GM18909 (cell line): ENCODE data around the gene KAZN.

Source experiments
- ATAC-seq: cut with Tn5 transposase; IDR thresholded peaks from one replicate; pipeline ENCODE4 v1.9.1; 2021; ENCODE audit warnings: mild to moderate bottlenecking; ENCODE audit not compliant: unreplicated experiment, poor library complexity

KAZN gene

DNA sequence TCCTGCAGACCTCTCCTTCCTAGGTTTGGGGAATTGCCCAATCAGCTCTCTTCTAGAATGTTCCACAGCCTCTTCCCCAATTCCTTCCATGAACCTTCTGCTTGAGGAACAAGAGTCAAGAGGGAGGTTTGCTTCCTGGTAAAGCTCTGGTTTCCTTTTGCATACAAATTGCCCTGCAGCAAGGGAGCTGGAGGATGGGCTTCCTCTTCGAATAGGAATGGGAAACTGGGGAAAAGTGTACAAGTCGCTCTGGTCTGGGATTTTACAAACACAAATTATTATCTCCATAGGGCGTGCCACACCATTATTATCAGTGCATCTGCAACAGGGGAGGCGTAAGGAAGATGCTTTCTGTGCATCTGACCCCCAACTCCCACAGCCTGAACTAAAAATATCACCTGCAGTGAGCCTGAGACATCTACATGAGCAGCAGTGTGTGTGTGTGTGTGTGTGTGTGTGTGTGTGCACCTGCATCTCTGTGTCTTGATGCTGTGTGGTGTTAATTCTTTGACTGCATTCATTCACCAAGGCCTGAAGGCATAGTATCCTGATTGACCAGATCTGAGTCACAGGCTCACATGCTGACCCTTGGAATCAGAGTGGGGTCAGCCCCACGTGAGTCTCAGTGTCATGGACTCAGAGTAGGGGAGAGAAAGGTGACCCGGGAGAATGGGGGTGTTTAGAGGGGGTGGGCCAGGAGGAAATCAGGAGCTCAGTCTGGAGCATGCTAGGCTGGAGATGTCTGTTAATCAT lies 272.9 kb downstream of the KAZN start:
- ATAC-seq, result no peak

DNA sequence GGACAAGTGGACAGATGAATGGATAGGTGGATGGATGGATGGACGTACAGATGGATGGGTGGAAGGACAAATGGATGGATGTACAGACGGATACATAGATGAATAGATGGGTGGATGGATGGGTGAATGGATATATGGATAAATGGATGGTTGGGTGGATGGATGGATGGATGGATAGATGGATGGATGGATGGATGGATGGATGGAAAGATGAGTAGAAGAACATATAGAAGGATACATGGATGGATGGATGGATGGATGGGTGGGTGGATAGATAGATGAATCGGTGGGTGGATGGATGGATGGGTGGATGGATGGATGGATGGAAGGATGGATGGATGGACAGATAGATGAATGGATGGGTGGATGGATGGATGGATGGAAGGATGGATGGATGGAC lies 274.3 kb downstream of the KAZN start:
- no peak for ATAC-seq

DNA sequence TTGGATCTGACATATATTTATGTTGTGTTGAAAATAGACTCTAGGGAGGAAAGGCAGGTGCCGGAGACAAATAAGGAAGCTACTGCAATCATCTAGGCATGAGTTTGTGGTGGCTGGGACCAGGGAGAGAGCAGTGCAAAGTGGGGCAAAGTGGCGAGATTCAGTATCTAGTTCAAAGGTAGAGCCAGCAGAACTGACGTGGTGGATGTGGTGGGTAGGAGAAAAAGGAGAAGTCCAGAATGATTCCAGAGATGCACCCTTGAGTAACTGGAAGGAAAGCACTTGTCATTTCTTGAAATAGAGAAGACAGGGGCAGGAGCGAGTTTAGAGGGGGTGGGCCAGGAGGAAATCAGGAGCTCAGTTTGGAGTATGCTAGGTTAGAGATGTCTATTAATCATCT lies 275.2 kb downstream of the KAZN start:
- no peak for ATAC-seq

DNA sequence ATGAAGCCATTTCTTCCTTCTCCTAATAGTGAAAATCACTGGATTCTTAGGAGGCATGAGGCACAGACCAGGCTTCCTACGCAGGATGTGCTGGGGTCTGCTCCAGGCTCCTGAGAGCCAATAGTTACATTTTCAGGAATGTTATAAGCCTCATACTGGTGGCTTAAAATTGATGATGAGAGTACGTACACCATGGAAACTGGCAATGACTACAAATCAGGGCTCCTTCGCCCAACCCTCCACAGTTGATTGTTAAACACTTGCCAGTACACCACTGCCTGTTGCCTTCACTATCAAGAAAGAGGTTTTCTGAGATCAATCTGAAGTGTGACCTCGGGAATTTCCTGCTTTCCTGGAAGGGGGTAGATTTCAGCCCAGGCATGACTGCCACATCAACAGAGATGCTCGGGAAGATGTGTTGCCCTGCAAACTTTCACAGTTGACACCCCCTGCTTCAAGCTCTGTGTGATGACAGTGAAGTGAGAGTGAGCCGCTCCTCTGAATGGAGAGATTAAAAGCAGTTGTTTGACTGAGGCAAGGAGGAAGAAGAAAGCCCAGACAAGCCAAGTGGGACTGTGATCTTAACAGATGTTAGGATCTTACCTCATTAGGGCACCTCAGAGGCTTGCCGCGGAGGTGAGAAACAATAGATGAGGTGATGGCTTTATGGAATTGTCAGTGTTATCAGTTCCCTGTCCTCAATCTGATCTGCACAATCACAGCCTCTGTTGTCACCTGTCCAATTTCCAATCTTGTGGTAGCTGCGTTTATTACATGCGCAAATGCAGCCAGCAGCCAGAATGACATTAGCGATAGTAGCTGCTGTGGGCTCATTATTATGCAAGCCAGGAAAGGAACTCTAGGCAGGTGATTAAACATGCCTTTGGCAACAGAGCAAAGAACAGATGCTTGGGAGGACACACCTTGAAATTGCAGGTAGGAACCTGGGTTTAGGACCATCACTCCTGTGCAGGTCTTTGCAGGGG lies 277.3 kb downstream of the KAZN start:
- ATAC-seq, result no peak

DNA sequence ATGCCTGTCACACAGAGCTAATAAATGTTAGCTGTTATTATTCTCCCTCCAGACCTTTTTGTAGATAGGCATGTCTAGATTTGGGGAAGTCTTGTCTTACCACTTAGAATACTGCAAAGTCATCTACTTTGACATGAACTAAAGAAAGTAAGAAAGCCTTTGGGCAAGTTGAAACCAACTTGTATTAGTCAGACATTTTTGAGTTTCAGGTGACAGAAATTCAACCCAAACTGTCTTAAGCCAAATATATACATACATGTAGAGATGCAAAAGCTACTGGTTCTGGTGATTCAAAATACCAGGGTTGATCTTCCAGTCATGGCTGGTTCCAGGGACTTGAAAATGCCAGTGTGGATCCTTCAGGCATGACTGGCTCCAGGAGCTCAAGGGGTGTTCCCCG lies 278.3 kb downstream of the KAZN start:
- ATAC-seq, result no peak

DNA sequence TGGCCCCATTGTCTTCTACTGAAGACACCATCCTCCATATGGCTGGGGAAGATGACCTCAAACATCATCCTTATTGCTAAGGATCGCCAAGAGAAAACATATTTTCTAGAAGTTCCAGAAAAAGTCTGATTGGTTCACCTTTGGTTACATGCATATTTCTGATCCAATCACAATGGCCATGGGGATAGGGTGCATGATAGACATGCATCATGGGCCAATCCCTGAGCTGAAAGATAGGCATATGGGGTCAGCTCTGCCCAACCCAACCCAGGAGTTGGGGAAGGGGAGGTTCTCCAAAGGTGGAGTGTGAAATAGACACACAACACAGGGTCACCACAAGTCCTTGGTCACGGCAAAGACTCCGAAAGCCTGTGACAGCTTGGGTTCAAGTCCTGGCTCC lies 278.7 kb downstream of the KAZN start:
- ATAC-seq, result no peak

DNA sequence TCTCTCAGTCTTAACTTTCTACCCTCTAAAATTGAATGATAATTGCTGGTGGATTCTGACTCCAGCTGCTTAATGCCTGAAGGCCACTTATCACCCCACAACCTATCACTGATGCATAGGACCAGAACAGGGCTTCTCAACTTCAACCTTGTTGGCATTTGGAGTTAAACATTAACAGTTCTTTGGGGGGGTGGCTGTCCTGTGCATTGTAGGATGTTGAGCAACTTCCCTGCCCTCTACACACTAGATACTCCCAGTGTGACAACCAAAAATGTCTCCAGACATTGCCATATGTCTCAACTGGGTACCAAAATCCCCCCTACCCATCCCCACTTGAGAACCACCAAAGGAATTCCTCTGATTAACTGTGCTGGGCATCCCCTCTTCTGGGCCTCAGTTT lies 279.6 kb downstream of the KAZN start:
- no peak for ATAC-seq

DNA sequence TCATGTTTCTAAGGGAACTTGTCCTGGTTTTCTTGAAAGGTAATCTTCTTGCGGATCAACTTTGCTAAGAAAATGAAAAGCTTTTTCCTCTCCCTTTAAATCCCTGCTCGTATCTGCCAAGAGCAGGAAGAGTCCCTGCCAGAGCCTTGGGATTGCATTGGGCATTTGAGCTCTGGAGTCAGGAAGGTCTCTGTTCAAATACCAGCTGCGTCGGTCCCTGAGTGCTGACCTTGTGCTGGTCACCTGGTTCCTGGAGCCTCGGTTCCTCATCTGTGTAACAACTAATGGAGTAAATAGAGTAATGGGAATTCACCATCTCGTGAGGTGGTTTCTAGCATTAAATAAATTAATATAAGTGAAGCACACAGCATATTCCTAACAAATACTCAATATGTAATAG lies 280.5 kb downstream of the KAZN start:
- ATAC-seq, result no peak

DNA sequence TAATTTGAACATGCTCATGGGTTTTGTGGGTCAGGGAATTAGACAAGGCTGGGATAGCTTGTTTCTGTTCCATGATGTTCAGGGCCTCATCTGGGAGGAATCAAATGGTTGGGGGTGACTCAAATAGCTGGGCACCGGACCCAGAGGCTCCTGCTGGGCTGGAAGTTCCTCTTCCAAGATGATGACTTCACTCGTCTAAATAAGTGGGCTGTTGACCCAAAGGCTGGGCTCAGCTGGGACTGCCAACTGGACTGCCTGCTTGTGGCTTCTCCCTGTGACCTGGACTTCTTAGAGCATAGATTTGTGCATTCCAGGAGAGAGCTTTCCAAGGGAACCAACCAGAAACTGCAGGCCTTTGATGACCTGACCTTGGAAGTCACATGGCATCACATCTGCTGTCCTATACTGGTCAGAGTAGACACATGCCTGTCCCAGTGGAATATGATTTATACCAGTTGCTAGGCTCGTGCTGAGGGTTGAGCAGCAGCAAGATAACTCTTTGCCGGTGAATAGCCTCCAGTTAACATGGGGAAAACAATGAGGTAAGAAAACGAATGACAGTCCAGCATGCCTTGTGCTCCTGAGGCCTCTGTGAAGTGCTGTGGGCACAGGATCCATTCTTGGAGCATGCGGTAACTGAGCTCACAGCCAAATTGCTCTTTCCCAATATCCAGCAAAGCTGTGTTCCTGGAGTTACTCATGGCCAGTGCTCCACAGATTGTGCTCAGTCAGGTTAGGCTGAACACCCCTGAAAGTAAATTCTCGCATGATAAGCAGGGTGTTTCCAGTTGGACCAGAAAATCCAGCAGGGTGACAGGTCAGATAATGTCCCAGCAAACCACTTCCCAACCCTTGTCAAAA lies 282.2 kb downstream of the KAZN start:
- ATAC-seq, result no peak

DNA sequence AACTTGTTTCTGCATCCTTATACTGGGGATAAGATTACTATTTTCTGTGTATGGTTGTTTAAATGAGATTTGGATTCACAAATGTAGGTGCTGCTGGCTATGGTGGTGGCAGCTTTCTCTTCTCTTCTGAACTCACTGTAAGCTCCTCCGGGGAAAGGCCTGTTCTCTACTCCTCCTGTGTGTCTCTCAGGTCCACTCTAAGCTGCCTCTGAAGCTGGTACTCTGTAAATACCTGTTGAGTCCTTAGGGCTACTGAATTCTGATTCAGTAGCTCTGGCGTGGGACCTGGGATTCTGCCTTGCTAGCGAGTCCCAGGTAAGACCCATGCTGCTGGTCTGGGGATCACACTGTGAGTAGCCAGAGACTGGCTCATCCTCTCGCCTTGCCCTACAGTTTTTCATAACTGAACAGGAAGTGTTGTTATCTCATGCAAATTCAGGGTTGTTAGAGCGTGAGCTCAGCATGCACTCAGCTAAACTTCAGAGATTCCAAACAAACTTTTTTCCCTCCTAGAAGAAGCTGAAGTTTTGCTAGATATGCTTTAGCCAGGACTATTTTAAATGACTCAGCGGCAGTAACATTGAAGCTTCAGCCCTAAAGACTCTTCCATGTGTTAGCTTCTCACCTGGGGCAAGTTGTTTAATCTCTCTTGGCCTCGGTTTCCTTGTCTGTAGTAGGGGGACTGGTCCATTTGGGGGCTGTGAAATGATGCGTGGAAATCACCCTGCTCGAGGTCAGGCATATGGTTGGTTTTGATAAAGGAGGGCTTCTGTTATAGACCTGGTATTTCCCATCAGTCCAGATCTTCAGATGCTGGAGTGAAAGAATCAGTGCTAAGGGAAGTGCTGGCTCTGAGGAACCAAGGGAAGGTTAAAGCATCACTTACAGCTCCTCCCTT lies 283.5 kb downstream of the KAZN start:
- ATAC-seq, result peak; percentile 50

DNA sequence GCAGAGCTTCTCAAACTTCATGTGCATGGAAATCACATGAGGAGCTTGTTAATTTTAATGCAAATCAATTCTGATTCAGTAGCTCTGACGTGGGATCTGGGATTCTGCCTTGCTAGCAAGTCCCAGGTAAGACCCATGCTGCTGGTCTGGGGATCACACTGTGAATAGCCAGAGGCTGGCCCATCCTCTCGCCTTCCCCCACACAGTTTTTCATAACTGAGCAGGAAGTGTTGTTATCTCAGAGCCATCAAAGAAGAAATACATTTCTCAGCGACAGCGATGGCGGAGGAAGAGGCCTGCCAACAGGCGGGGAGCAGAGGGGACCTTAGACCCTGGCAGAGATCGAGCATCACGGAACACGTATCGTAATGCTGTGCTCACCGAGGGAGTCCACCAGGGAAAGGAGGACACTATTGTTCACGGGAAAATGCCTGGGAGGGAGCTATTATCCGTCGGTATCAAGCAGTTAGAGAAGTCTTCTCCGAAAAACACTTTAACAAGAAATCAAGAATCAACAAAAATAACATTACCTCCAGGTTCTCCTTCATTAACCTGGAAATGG lies 286.2 kb downstream of the KAZN start:
- no peak for ATAC-seq

DNA sequence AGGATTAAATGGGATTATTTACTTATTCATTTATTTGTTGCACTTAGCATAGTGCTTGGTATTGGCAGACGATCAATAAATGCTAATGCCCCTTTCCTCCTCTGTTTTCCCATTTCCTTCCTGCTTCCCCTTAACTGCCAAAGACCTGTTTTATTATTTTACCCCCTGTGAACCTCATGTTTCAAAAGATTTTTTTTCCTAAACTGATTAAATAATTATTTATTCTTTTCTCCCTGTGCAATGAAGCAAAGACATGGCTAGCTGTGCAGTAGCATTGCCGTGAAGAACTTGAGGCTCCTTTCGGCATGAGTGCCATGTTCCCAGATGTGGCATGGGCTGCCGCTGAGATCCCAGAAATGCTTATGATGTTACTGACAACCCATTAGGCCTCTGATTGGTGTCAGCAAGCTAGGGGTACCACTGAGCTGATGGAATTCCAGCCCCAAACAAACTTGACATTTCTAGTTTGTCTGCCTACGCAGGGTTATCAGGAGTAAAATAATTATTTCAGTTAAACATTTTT lies 288.6 kb downstream of the KAZN start:
- ATAC-seq, result no peak

DNA sequence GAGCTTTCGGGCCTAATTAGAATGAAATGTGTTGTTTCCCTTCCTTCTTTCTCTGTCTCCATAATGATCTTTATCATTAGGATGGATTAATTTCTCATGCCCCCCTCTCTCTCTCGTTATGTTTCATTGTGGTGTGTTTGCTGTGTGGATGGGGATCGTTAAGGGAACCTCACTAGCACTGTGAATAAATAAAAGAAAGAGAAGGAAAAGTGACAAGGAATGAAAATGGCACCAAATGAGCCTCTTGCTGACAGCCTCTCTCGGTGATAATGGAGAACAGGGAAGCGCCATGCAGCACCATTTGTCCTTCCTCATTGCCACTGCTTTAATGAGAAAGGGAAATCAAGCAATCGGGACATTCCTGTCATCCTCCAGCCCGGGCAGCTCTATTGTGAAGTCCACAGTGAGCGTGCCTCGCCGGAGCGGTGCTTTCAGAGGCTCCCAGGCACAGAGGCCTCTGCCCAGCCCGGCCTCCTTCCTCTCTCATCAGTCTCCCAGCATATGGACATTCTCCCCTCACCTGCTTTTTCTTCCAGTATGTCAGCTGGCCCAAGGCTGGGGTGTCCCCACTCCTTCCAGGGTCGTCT lies 289.4 kb downstream of the KAZN start:
- ATAC-seq, result no peak

DNA sequence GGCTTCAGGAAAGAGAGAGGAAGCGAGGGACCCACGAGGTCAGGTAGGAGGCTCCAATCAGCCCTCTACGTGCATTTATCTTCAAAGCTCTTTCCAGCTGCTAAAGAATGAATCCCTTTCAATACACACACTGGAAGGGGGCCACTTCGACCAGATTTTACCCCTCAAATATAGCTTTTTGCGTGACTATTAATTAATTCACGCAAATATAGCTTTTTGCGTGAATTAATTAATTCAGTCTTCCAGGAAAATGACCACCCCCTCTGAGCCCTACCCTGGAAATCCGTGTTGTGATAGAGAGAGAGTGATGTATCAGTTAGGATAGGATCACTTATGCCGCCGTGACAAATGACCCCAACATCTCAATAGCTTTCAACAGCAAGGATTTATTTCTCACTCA lies 289.9 kb downstream of the KAZN start:
- ATAC-seq, result no peak

DNA sequence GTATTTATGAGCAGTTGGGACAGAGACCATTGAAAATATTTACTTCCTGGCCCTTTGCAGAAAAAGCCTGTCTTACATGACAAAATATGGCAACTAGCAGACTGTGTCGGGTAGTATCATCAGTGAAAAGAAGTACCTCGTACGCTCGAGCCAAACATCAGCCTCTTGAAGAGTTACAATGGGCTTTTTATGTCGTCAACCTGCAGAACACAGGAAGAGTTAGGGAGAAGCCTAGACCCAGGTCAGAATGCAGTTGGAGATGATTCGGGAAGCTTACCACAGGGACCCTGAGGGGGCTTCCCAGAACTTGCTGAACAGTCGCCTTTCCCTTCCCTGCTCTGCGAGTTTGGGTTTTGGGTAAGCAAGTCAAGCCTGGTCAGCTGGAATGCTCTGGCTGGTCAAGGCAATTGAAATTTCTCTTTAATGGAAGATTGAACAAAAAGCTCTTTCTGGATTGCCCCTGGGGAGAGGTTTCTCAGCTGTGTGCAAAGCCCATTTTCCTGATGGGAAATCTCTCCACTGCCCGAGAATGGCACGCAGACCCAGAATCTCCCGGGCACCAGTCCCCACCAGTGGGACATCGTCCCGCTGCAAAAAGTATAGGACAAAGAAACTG lies 291.4 kb downstream of the KAZN start:
- ATAC-seq, result no peak

DNA sequence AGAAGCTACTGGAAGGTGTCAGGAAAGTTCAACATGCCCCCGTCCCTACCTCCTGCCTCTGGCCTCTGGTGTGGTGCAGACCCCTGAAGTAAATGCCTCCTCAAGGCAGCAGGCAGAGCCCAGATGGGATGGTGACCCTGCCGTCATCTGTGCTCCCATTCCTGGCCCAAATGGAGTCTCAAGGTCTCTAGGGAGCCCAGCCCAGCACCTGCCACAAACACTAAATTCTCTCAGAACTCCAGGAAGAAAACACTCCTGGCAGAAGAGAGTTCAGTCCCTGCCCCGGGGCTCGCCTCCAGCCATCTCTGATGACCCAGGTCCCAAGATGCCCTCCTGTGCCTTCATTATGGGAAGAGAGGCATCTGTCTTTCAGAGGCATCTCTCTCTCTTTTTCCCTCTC lies 293.5 kb downstream of the KAZN start:
- no peak for ATAC-seq

DNA sequence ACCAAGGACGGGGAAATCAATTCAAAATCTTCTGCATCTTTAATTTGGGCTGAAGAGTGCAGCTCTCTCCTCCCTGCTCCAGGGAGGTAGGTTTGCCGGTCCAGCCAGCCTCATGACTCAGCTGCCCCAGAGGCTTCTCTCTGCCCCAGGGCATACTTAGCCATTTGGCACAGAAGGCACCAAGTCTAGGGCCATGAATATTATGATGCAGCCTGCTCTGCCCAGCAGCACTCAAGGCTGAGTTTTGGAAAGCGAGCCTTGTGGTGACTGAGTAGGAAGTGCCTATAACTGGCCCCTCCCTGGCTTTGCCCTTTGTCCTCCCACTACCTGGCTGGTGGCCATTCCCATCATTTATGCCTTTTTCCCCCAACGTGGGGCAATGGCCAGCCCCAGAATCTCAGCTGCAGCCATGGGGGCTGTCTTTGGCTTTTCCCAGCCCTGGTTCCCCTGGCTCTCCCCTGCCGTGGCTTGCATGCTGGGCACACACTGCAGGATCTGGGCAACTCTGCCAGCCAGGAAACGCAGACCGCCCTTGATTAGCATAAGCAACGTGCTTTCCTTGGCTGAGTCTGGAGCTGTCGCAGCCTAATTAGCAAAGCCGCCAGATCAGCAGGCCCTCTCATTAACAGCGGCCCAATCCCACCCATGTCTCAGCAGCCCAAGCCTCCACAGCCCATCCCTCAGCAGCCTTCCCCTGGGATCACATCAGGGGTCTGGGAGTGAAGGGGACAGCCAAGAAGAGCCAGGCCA lies 296.5 kb downstream of the KAZN start:
- no peak for ATAC-seq

DNA sequence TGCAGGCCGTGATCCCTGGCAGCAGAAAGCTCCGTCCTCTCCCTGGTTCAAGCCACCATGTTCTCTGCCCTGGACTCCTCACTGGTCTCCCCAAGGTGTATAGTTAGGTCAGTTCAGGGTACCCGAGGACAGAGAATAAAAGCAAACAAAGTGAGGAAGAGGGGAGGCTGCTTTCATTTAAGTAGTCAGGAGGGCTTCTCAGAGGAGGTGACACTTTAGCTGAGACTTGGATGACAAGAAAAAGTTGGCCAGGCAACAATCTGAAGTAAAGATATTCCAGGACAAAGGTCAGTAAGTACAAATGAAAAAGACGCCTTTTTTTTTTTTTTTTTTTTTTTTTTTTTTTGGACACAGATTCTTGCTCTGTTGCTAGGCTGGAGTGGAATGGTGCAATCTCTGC lies 297.2 kb downstream of the KAZN start:
- ATAC-seq, result no peak
